HCT116 (cell line): ENCODE data around the gene ZNF516. TPM values are rescaled to one million over a fixed set of nuclear protein-coding genes. Genes with fewer than 3 reads are reported as not detected.

ENCODE experiments used
- ATAC-seq: fragments of 200-7000 bp; cut with Tn5 transposase; 2 replicates; pipeline ENCODE4 v1.9.1; 2020; ENCODE audit warnings: mild to moderate bottlenecking, moderate library complexity
- BruUV-seq: library from RNA; stranded (reverse); fragments of 400-500 nt; replicated peaks from 2 replicates; lab custom pipeline; 2021; lab: Mats Ljungman, UMichigan
- CTCF ChIA-PET: fragments of 300-600 bp; sonication (Branson Sonifier 250); formaldehyde crosslinking; loops from one replicate; lab custom pipeline; 2021; ENCODE audit warnings: antibody characterized with exemption; lab: Charles Lee
- POLR2A ChIA-PET: fragments of 300-600, 350-600 bp; sonication (Branson Sonifier 250); formaldehyde crosslinking; loops from one replicate; lab custom pipeline; 2021; ENCODE audit warnings: antibody characterized with exemption; lab: Charles Lee
- RAD21 ChIA-PET, 2 experiments: fragments of 300-600 bp; sonication (Branson Sonifier 250); formaldehyde crosslinking; loops; one replicate each; lab custom pipeline; 2023; ENCODE audit warnings: low total read pairs in 2 of 2; ENCODE audit not compliant: uncharacterized antibody in 2 of 2, unreplicated experiment in 2 of 2, low non-redundant PET in 1 of 2; lab: Charles Lee
- DNase-seq: peaks from one replicate; pipeline ENCODE4 v3.0.0-alpha.2; 2010; ENCODE audit warnings: low read depth, low spot score
- H2AFZ ChIP-seq: fragments of 200-600 bp; shearing (Covaris generic), sonication (generic); 2 replicates; pipeline ENCODE4 v1.6.1; 2017; ENCODE audit warnings: low read depth, mixed run types, mixed read lengths, antibody characterized with exemption, low read length; ENCODE audit not compliant: poor library complexity, severe bottlenecking
- H3K27ac ChIP-seq: 2 replicates; pipeline ENCODE4 v1.5.1; 2012; ENCODE audit warnings: low read depth, low read length
- H3K27me3 ChIP-seq: fragments of 200-600 bp; sonication (generic); 2 replicates; pipeline ENCODE4 v1.6.1; 2016; ENCODE audit warnings: mixed run types, low read length, mixed read lengths; ENCODE audit not compliant: insufficient read depth
- H3K36me3 ChIP-seq, 2 experiments: fragments of 200-500 bp in 1 of 2; fragments of 200-600 bp in 1 of 2; sonication (Bioruptor generic) in 1 of 2; sonication (generic) in 1 of 2; 2 replicates each; pipeline versions ENCODE4 v1.5.1 to v1.6.1; 2014 to 2016; ENCODE audit warnings: low read length in 2 of 2, inconsistent platforms in 1 of 2, mixed read lengths in 1 of 2, mixed run types in 1 of 2; ENCODE audit not compliant: insufficient read depth in 2 of 2, control insufficient read depth in 1 of 2
- H3K4me1 ChIP-seq, 2 experiments: fragments of 200-600 bp in 1 of 2; sonication (generic) in 1 of 2; 2 replicates each; pipeline versions ENCODE4 v1.5.1 to v1.6.1; 2012 to 2017; ENCODE audit warnings: low read length in 2 of 2, inconsistent platforms in 1 of 2, mild to moderate bottlenecking in 1 of 2, mixed read lengths in 1 of 2, mixed run types in 1 of 2, moderate library complexity in 1 of 2; ENCODE audit not compliant: insufficient read depth in 2 of 2, control insufficient read depth in 1 of 2
- H3K4me2 ChIP-seq: fragments of 200-600 bp; sonication (generic); 2 replicates; pipeline ENCODE4 v1.6.1; 2017; ENCODE audit warnings: mixed run types, low read length, mixed read lengths
- H3K4me3 ChIP-seq, 2 experiments: fragments of 200-600 bp in 1 of 2; sonication (generic) in 1 of 2; replicated peaks in 1 of 2; 2 replicates each; pipeline ENCODE4 v1.5.1; 2011 to 2016; ENCODE audit warnings: low read length in 2 of 2, control low read depth in 1 of 2, low read depth in 1 of 2, mild to moderate bottlenecking in 1 of 2, mixed read lengths in 1 of 2, mixed run types in 1 of 2
- H3K79me2 ChIP-seq: fragments of 200-600 bp; sonication (generic); 2 replicates; pipeline ENCODE4 v1.6.1; 2017; ENCODE audit warnings: mild to moderate bottlenecking, mixed run types, low read length, moderate library complexity, mixed read lengths; ENCODE audit not compliant: insufficient read depth
- H3K9ac ChIP-seq: fragments of 200-600 bp; sonication (generic); 2 replicates; pipeline ENCODE4 v1.6.1; 2016; ENCODE audit warnings: low read length, mixed read lengths
- H3K9me2 ChIP-seq: fragments of 200-600 bp; sonication (generic), shearing (Covaris generic); 2 replicates; pipeline ENCODE4 v1.6.1; 2017; ENCODE audit warnings: mixed run types, mild to moderate bottlenecking, moderate library complexity; ENCODE audit not compliant: insufficient read depth
- H3K9me3 ChIP-seq, 2 experiments: fragments of 200-500 bp in 1 of 2; fragments of 200-600 bp in 1 of 2; sonication (Bioruptor generic) in 1 of 2; sonication (generic) in 1 of 2; 2 replicates each; pipeline ENCODE4 v1.6.1; 2014 to 2017; ENCODE audit warnings: low read length in 2 of 2, mixed read lengths in 2 of 2, inconsistent platforms in 1 of 2, low read depth in 1 of 2, mild to moderate bottlenecking in 1 of 2, mixed run types in 1 of 2, moderate library complexity in 1 of 2; ENCODE audit not compliant: control insufficient read depth in 1 of 2, insufficient read depth in 1 of 2
- H4K20me1 ChIP-seq: fragments of 200-600 bp; sonication (generic), shearing (Covaris generic); 2 replicates; pipeline ENCODE4 v1.6.1; 2017; ENCODE audit warnings: mixed run types, mild to moderate bottlenecking, moderate library complexity; ENCODE audit not compliant: insufficient read depth
- CEBPB ChIP-seq: IDR thresholded peaks from 2 replicates; pipeline ENCODE4 v1.6.1; 2012; ENCODE audit warnings: low read depth
- EGR1 ChIP-seq: IDR thresholded peaks from 2 replicates; pipeline ENCODE4 v1.6.1; 2012; ENCODE audit warnings: low read depth
- EZH2 ChIP-seq: fragments of 200-600 bp; sonication (generic); IDR thresholded peaks from 2 replicates; pipeline ENCODE4 v1.6.1; 2017; ENCODE audit warnings: antibody characterized with exemption, mixed run types
- EZH2phosphoT487 ChIP-seq: fragments of 200-600 bp; IDR thresholded peaks from 2 replicates; pipeline ENCODE4 v1.6.1; 2018; ENCODE audit warnings: antibody characterized with exemption, borderline replicate concordance
- JUND ChIP-seq: IDR thresholded peaks from 2 replicates; pipeline ENCODE4 v1.6.1; 2012
- POLR2A ChIP-seq: IDR thresholded peaks from 2 replicates; pipeline ENCODE4 v1.7.0; 2011; ENCODE audit warnings: borderline replicate concordance; ENCODE audit not compliant: insufficient read depth, insufficient read length; ENCODE audit errors: extremely low read depth
- POLR2AphosphoS5 ChIP-seq: IDR thresholded peaks from 2 replicates; pipeline ENCODE4 v1.6.1; 2011; ENCODE audit warnings: mild to moderate bottlenecking, low read depth, low read length, moderate library complexity
- RAD21 ChIP-seq: IDR thresholded peaks from 2 replicates; pipeline ENCODE4 v1.6.1; 2012; ENCODE audit warnings: low read depth, mild to moderate bottlenecking
- SP1 ChIP-seq: IDR thresholded peaks from 2 replicates; pipeline ENCODE4 v1.6.1; 2012; ENCODE audit warnings: low read depth
- SRF ChIP-seq: IDR thresholded peaks from 2 replicates; pipeline ENCODE4 v1.6.1; 2012; ENCODE audit warnings: low read depth
- TCF7L2 ChIP-seq: IDR thresholded peaks from 2 replicates; pipeline ENCODE4 v1.7.0; 2011; ENCODE audit warnings: borderline replicate concordance, inconsistent platforms; ENCODE audit not compliant: insufficient read depth, insufficient read length; ENCODE audit errors: extremely low read depth
- ZFX ChIP-seq: fragments of 450-650 bp; IDR thresholded peaks from 2 replicates; pipeline ENCODE4 v1.6.1; 2017
- intact Hi-C: fragments of 100-400 bp; cut with micrococcal nuclease; formaldehyde crosslinking; loops from 2 replicates; pipeline ENCODE4 v1.10.0; 2022
- total RNA-seq: library from RNA; stranded (reverse); gene quantifications from one replicate; pipeline ENCODE4 v1.2.1, GENCODE V29; 2021; ENCODE audit not compliant: unreplicated experiment
- TF ChIP-seq, protein P1 (sequence below): IDR thresholded peaks from 2 replicates; pipeline ENCODE4 v1.6.1; 2011; ENCODE audit warnings: mild to moderate bottlenecking, low read length, moderate library complexity; ENCODE audit not compliant: insufficient replicate concordance; ENCODE audit errors: extremely low read depth
- TF ChIP-seq, protein P2 (sequence below): IDR thresholded peaks from 2 replicates; pipeline ENCODE4 v1.6.1; 2012
- TF ChIP-seq, protein P3 (sequence below): IDR thresholded peaks from 2 replicates; pipeline ENCODE4 v1.6.1; 2012

The ZNF516 gene
- total RNA-seq, 1 experiment from 2014 or later: 32.0 TPM

DNA sequence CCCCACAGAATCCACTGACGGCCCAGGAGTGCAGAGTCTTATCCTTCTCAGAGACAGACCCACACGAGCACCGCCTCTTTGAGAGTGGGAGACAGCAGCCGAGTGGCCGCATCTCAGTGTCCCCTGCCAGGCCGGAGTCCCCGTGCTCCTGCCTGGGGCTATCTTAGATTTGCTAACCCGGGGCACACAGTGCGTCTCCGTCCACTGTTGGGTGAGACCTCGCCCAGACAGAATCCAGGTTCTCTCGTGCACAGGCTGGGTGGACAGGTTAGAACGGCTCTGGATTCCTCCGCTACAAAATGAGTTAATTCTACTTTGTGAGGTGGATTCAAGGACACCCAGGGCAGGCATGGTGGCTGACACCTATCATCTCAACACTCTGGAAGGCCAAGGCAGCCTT lies 88.3 kb downstream of the ZNF516 start:
- H3K27ac ChIP-seq: no peak overlapping the region
- ATAC-seq (no peak), DNase-seq (no peak)
- intact Hi-C loops: loop anchor here (1.0 kb wide), 2 partner anchors 20 to 280 kb away; no protein-coding TSS in a partner anchor
- no peak overlapping the region for H3K9ac ChIP-seq
- H3K4me2 ChIP-seq: no peak overlapping the region
- H2AFZ ChIP-seq: no peak overlapping the region
- RAD21 ChIA-PET: no interaction called here
- no peaks in the 10 kb centered on the region for H3K9me2 ChIP-seq
- TF ChIP-seq ZFX (no peak), SP1 (no peak), POLR2AphosphoS5 (no peak), JUND (no peak), TCF7L2 (no peak), EGR1 (no peak), EZH2phosphoT487 (no peak), EZH2 (no peak), SRF (no peak), CEBPB (no peak), RAD21 (no peak), POLR2A (no peak)
- TF ChIP-seq, protein P1, sequence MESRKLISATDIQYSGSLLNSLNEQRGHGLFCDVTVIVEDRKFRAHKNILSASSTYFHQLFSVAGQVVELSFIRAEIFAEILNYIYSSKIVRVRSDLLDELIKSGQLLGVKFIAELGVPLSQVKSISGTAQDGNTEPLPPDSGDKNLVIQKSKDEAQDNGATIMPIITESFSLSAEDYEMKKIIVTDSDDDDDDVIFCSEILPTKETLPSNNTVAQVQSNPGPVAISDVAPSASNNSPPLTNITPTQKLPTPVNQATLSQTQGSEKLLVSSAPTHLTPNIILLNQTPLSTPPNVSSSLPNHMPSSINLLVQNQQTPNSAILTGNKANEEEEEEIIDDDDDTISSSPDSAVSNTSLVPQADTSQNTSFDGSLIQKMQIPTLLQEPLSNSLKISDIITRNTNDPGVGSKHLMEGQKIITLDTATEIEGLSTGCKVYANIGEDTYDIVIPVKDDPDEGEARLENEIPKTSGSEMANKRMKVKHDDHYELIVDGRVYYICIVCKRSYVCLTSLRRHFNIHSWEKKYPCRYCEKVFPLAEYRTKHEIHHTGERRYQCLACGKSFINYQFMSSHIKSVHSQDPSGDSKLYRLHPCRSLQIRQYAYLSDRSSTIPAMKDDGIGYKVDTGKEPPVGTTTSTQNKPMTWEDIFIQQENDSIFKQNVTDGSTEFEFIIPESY: no peak
- TF ChIP-seq, protein P2, sequence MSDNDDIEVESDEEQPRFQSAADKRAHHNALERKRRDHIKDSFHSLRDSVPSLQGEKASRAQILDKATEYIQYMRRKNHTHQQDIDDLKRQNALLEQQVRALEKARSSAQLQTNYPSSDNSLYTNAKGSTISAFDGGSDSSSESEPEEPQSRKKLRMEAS: no peak
- TF ChIP-seq, protein P3, sequence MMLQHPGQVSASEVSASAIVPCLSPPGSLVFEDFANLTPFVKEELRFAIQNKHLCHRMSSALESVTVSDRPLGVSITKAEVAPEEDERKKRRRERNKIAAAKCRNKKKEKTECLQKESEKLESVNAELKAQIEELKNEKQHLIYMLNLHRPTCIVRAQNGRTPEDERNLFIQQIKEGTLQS: no peak
- H3K79me2 ChIP-seq: 0 out of 2 replicates have a peak, but pooled peaks cover 5% of the 10 kb centered on the region
- POLR2A ChIA-PET: no interaction called here
- no peaks in the 10 kb centered on the region for H3K9me3 ChIP-seq
- H3K27me3 ChIP-seq: no peaks in the 10 kb centered on the region
- H3K36me3 ChIP-seq: no peaks in the 10 kb centered on the region
- H3K4me1 ChIP-seq: no peaks in the 10 kb centered on the region
- no peaks in the 10 kb centered on the region for H4K20me1 ChIP-seq
- H3K4me3 ChIP-seq: no peak overlapping the region
- CTCF ChIA-PET: no interaction called here
- no TSS peak for BruUV-seq
